ENCODE measurements around the gene NRCAM. TPM values are rescaled to one million over a fixed set of nuclear protein-coding genes. Genes with fewer than 3 reads are reported as not detected.

Gene NRCAM
- total and polyA plus RNA-seq, 2 donors (not counting 1 experiment from before 2014, with no cell fraction given): 0.75 to 4.6 TPM

- Mint-ChIP-seq H3K4me1 (peaks cover 15% of the 10 kb centered on the region), H3K9me3 (ENCODE audit: insufficient read depth) (no peaks in the 10 kb centered on the region), H3K27ac (no peak overlapping the region), H3K4me3 (no peak overlapping the region), H3K27me3 (peaks cover 30% of the 10 kb centered on the region)
- no peak overlapping the region for H2AFZ ChIP-seq (ENCODE audit: insufficient read depth, low read depth, low read length, poor library complexity, severe bottlenecking)
- H3K27ac ChIP-seq (ENCODE audit: low read length in 2 of 2): no peak overlapping the region
- POLR2A ChIA-PET: no interaction called here
- no peak overlapping the region for H3K4me3 ChIP-seq (ENCODE audit: control extremely low read depth in 1 of 5, extremely low read depth in 1 of 5, insufficient read depth in 1 of 5, low read depth in 2 of 5, low read length in 4 of 5)
- DNase-seq (no peak), ATAC-seq (ENCODE audit: low read depth) (no peak)
- H3K9me3 ChIP-seq (ENCODE audit: control extremely low read depth in 1 of 3, control insufficient read depth in 2 of 3, insufficient read depth in 1 of 3, low read length in 2 of 3): no peaks in the 10 kb centered on the region
- H3K4me2 ChIP-seq (replicated peaks; ENCODE audit: low read depth, low read length, poor library complexity, severe bottlenecking): no peak overlapping the region
- H3K9ac ChIP-seq (ENCODE audit: low read length): no peak overlapping the region
- H3K36me3 ChIP-seq (replicated peaks in 1 of 2; ENCODE audit: control extremely low read depth in 1 of 2, control insufficient read depth in 1 of 2, extremely low read depth in 1 of 2, insufficient read depth in 2 of 2, low read length in 1 of 2): no peaks in the 10 kb centered on the region
- CTCF ChIA-PET: interaction anchor here (0.7 to 2.0 kb wide), 4 partner anchors 8 to 76 kb away, joined by 3 to 7 read pairs (median 4); no protein-coding TSS in a partner anchor
- WGBS (ENCODE audit: insufficient coverage): 70% methylated on average over 6 of the region's 11 CpGs
- H3K4me1 ChIP-seq (ENCODE audit: control insufficient read depth in 2 of 2, insufficient read depth in 2 of 2, low read length in 2 of 2): peaks cover 0 to 6% of the 10 kb centered on the region in 2 donors
- no peaks in the 10 kb centered on the region for H4K20me1 ChIP-seq (ENCODE audit: control insufficient read depth, insufficient read depth, low read length, poor library complexity, severe bottlenecking)
- intact Hi-C loops (cut with micrococcal nuclease): no loop called here
- no peaks in the 10 kb centered on the region for H3K79me2 ChIP-seq (ENCODE audit: control insufficient read depth, insufficient read depth, low read length)
- TF ChIP-seq EZH2 (IDR thresholded peaks at IDR 0.05; ENCODE audit: borderline replicate concordance, insufficient read depth, low read depth, low read length, poor library complexity, severe bottlenecking) (no peak), CTCF (IDR thresholded peaks at IDR 0.05) (no peak)
- peaks cover 0 to 24% (median 12%) of the 10 kb centered on the region in 4 experiments for H3K27me3 ChIP-seq (replicated peaks in 1 of 4; ENCODE audit: control extremely low read depth in 1 of 4, control insufficient read depth in 3 of 4, insufficient read depth in 4 of 4, low read length in 3 of 4)
These were observed 7.4 kb downstream of the NRCAM start for GRCh38 chr7:108448584-108449505.

DNA sequence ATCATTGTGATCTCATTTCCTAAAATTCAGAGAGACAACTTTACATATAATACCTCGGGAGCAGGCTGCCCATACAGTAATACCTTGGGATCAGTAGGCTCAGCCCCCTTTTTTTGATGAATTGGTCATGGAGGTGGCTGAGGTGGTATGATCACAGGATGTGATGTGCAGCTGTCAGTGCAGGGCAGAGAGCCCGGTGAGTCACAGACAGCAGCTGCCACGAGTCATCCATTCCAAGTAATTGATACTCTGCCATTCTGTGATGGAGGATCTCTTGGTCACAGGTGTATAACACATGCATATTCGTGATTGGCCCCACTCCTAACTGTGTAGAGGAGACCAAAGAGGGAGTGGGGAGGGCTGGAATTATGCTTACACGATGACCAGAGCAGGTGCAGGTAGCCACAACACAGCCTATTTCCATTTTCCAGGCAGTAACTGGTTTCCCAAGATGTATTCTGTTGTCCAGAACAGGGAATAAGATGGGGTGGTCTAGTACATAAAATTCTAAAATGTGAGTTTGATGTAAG, 14.1 kb downstream of the NRCAM start:
- intact Hi-C loops (cut with micrococcal nuclease): no loop called here
- POLR2A ChIA-PET: no interaction called here
- WGBS (ENCODE audit: insufficient coverage): 80% methylated on average over 1 of the region's 5 CpGs
- peaks cover 19% of the 10 kb centered on the region for H3K27me3 Mint-ChIP-seq
- H3K4me3 Mint-ChIP-seq: no peak overlapping the region
- TF ChIP-seq CTCF (IDR thresholded peaks at IDR 0.05) (no peak), EZH2 (IDR thresholded peaks at IDR 0.05; ENCODE audit: borderline replicate concordance, insufficient read depth, low read depth, low read length, poor library complexity, severe bottlenecking) (no peak)
- H2AFZ ChIP-seq (ENCODE audit: insufficient read depth, low read depth, low read length, poor library complexity, severe bottlenecking): no peak overlapping the region
- H3K4me1 ChIP-seq (ENCODE audit: control insufficient read depth in 2 of 2, insufficient read depth in 2 of 2, low read length in 2 of 2): no peaks in the 10 kb centered on the region
- H3K27ac ChIP-seq (ENCODE audit: low read length in 2 of 2): no peak overlapping the region
- no peaks in the 10 kb centered on the region for H3K36me3 ChIP-seq (replicated peaks in 1 of 2; ENCODE audit: control extremely low read depth in 1 of 2, control insufficient read depth in 1 of 2, extremely low read depth in 1 of 2, insufficient read depth in 2 of 2, low read length in 1 of 2)
- no peaks in the 10 kb centered on the region for H4K20me1 ChIP-seq (ENCODE audit: control insufficient read depth, insufficient read depth, low read length, poor library complexity, severe bottlenecking)
- CTCF ChIA-PET: interaction anchor here (0.9 to 2.0 kb wide), 3 partner anchors 10 to 12 kb away, joined by 3 to 11 read pairs (median 5); no protein-coding TSS in a partner anchor
- ATAC-seq (ENCODE audit: low read depth) (no peak), DNase-seq (no peak)
- H3K27me3 ChIP-seq (replicated peaks in 1 of 4; ENCODE audit: control extremely low read depth in 1 of 4, control insufficient read depth in 3 of 4, insufficient read depth in 4 of 4, low read length in 3 of 4): peaks cover 0 to 7% (median 3%) of the 10 kb centered on the region in 4 experiments
- no peaks in the 10 kb centered on the region for H3K79me2 ChIP-seq (ENCODE audit: control insufficient read depth, insufficient read depth, low read length)
- no peak overlapping the region for H3K27ac Mint-ChIP-seq
- no peaks in the 10 kb centered on the region for H3K4me1 Mint-ChIP-seq
- H3K4me3 ChIP-seq (ENCODE audit: control extremely low read depth in 1 of 5, extremely low read depth in 1 of 5, insufficient read depth in 1 of 5, low read depth in 2 of 5, low read length in 4 of 5): no peak overlapping the region
- H3K9ac ChIP-seq (ENCODE audit: low read length): no peak overlapping the region
- H3K4me2 ChIP-seq (replicated peaks; ENCODE audit: low read depth, low read length, poor library complexity, severe bottlenecking): no peak overlapping the region
- H3K9me3 Mint-ChIP-seq (ENCODE audit: insufficient read depth): no peaks in the 10 kb centered on the region
- no peaks in the 10 kb centered on the region for H3K9me3 ChIP-seq (ENCODE audit: control extremely low read depth in 1 of 3, control insufficient read depth in 2 of 3, insufficient read depth in 1 of 3, low read length in 2 of 3)

All from B cell (primary cell).